Brain pericyte (primary cell): ENCODE measurements around the gene NPFFR1.
A peak's percentile ranks its signal among the peaks of the same experiment; 100 is the strongest.
"Not testable (repeated sequence)": the region's sequence is repeated elsewhere in the genome, so short reads cannot be mapped to it uniquely, and the experiment has no call there.

Source experiments
- DNase-seq: peaks from one replicate; pipeline ENCODE4 v3.0.0-alpha.2; 2012; ENCODE audit warnings: low read depth, low spot score

The NPFFR1 gene

DNA sequence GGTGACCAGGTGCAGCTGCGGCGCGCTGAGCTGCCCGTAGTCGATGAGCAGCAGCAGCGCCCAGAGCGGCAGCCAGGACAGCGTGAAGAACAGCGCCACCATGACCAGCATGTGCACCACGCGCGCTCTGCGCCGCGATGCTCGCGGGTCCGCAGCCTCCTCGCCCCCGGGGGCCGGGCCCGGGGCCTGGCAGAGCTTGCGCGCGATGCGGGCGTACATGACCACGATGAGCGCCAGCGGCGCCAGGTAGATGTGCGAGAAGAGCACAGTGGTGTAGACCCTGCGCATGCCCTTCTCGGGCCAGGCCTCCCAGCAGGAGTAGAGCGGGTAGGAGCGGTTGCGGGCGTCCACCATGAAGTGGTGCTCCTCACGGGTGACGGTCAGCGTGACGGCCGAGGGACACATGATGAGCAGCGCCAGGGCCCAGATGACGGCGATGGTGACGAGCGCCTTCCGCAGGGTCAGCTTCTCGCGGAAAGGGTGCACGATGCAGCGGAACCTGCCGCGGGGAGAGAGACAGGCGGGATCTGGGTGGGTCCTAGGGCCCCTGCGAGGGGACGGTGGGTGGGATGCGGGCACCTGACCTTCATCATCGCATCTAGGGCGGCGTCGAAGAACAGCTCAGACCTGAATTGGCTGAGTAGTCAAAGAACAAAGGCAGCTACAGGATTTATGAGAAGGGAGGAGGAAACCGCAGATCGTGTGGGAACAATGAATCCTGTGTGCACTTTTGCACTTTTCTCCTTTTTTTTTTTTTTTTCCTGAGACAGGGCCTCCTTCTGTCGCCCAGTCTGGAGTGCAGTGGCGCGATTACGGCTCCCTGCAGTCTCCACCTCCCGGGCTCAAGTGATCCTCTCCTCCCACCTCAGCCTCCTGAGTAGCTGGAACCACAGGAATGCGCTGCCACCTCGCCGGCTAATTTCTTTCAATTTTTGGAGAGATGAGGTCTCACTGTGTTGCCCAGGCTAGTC lies 28.2 kb downstream of the NPFFR1 start:
- no peak for DNase-seq

DNA sequence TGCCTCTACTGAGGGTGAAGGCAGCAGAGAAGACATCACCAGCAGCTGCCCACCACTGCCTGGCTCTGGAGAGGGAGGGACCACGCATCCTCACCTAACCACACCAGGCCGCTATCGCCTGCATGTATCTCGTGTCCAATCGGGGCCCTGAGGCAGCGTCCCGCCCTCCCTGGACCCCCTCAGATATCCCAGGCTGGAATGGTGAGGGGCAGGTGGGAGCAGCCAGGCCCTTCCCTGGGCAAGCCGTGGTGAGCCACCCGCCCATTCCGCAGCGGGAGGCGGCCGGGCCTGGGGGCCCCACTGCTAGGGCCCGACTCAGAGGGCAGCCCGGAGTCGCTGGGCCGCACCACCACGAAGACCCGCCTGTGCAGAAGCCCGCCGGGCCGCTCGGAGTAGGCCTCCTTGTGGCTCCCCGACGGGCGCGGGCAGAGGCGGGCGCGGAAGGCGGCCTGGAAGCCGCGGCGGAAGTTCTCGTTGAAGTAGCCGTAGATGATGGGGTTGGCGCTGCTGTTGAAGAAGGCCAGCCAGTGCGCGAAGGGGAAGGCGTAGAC lies 29.0 kb downstream of the NPFFR1 start:
- DNase-seq: no peak

GRCh38 chr10:70253878-70254765 lies 29.7 kb downstream of the NPFFR1 start:
- no peak for DNase-seq

DNA sequence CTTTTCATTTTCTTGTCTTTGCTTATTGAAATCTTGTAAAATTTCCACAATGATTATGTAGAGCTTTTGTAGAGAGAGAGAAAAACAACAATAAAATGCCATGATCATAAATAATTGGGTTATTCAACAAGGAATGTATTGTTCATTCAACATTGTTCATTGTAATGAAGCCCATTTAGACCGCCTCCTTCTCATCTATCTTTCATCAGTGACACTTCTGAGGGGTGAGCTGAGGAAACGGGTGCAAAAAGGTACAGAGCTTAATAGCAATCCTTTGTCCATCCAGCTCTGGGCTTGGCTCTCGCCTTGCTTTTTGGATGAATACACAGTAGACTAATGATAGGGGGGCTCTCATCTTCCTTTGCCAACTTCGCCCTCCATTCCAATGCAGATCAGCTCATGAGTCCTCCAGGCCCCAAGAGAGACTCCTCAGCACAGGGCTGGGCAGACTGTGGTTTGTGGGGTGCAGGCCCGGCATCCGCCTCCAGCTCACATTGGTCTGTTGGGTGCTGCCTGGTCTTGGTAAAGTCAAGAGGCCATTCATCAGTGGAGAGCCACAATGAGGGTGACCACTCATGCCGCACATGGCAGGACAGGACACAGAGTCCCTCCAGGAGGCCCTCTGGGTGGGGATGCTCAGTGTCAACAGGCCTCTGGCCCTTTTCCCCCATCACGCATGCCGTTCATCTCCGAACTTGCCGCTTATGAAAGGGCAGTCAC lies 32.7 kb downstream of the NPFFR1 start:
- DNase-seq: no peak

GRCh38 chr10:70247360-70247759 lies 36.4 kb downstream of the NPFFR1 start:
- no peak for DNase-seq

DNA sequence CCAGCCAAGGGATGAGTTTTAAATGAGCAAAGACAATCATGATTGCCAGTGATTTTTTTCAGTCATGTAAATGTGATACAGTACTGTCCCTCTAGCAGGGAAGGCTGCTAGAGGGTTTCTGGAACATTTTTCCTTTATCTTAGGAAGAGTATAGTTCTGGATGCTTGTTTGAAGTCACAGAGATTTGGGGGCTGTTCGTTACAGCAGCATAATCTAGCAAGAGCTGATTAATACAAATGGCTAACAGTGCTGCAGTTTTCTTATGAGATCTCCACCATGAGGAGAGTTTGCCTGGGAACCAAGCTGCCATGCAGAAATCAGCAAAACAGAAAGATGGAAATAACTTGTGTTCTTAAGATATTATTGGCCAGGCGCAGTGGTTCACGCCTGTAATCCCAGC lies 42.7 kb downstream of the NPFFR1 start:
- DNase-seq: no peak

DNA sequence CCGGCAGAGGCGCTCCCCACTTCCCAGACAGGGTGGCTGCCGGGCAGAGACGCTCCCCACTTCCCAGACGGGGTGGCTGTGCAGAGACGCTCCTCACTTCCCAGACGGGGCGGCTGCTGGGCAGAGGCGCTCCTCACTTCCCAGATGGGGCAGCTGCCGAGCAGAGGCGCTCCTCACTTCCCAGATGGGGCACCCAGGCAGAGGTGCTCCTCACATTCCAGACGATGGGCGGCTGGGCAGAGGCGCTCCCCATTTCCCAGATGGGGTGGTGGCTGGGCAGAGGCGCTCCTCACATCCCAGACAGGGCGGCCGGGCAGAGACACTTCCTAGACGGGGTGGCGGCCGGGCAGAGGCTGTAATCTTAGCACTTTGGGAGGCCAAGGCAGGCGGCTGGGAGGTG lies 43.8 kb downstream of the NPFFR1 start:
- not testable (repeated sequence) for DNase-seq

DNA sequence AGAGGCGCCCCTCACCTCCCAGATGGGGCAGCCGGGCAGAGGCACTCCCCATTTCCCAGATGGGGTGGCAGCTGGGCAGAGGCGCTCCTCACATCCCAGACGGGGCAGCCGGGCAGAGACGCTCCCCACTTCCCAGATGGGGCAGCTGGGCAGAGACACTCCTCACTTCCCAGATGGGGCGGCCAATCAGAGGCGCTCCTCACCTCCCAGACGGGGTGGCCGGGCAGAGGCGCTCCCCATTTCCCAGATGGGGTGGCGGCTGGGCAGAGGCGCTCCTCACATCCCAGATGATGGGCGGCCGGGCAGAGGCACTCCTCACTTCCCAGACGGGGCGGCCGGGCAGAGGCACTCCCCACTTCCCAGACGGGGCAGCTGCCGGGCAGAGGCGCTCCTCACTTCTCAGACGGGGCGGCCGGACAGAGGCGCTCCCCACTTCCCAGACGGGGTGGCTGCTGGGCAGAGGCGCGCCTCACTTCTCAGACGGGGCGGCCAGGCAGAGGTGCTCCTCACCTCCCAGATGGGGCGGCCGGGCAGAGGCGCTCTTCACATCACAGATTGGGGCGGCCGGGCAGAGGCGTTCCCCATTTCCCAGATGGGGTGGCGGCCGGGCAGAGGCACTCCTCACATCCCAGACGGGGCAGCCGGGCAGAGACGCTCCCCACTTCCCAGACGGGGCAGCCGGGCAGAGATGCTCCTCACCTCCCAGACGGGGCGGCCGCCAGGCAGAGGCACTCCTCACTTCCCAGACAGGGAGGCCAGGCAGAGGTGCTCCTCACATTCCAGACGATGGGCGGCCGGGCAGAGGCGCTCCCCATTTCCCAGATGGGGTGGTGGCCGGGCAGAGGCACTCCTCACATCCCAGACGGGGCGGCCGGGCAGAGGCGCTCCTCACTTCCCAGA lies 44.5 kb downstream of the NPFFR1 start:
- not testable (repeated sequence) for DNase-seq

DNA sequence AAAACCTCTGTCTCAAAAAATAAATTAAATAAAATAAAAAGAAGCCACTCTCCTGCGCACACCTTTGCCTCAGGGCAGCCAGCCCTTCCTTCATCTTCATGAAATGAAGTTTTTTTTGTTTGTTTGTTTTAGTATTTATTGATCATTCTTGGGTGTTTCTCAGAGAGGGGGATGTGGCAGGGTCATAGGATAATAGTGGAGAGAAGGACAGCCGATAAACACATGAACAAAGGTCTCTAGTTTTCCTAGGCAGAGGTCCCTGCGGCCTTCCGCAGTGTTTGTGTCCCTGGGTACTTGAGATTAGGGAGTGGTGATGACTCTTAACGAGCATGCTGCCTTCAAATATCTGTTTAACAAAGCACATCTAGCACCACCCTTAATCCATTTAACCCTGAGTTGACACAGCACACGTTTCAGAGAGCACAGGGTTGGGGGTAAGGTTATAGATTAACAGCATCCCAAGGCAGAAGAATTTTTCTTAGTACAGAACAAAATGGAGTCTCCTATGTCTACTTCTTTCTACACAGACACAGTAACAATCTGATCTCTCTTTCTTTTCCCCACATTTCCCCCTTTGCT lies 45.8 kb downstream of the NPFFR1 start:
- not testable (repeated sequence) for DNase-seq

GRCh38 chr10:70234668-70235447 lies 48.9 kb downstream of the NPFFR1 start:
- no peak for DNase-seq

- no peak for DNase-seq
Measured at GRCh38 chr10:70233939-70234300, 49.9 kb downstream of the NPFFR1 start.

DNA sequence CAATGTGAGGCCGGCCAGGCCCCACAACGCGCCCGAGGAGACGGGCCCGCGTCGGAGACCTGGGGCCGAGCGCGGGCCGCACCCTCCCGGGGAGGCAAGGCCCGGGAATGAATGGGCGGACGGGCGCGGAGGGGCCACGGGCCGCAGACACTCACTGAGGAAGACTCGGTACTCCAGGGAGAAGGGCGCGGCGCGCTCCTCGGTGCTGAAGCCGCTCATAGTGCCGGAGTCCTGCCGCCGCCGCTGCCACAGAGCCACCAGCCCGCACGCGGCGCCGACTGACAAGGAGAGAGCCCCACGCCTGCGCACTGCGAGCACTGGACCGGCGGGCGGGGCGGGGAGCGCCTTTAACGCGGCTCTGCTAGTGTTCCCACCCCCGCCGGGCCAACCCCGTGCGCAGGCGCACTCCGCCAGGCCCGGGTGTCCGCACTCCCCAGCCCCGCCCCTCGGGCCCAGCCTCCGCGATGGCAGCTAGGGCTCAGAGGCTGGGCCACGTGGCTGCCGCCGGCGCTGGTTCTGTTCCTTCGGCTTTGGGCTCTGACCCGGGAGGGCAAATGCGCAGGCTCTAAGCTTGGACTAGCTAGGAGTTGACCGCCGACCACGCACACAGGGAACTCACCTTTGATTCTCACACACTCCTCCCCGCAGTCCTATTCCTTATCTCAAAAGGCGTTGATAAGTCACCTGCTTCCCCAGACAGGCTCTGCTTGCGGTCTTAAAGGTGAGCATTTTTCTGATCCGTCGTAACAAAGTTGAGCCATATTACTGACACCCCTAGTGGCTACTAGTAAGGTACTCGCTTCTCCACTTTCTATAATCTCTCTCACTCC lies 50.5 kb downstream of the NPFFR1 start, which contains the start of gene PPA1:
TSS of gene PPA1 (minus strand) at position 321 of the 830 bp plus-strand sequence. CDS start at position 219, 102 bp downstream.
- DNase-seq: peak; percentile 68

DNA sequence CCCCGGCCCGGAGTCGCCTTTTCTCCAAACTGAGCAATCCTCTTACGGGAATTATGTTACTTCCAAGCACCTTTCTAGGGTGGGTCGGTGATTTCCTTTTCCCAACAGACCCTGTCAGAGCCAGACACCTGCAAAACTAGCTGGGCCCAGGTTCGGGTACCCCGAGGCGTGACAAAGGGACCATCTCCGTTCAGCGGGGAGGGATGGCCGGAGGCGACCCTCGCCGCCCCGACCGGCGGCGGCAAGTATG lies 51.0 kb downstream of the NPFFR1 start:
- no peak for DNase-seq

- DNase-seq: no peak
Measured at GRCh38 chr10:70232155-70232858, 51.5 kb downstream of the NPFFR1 start.

DNA sequence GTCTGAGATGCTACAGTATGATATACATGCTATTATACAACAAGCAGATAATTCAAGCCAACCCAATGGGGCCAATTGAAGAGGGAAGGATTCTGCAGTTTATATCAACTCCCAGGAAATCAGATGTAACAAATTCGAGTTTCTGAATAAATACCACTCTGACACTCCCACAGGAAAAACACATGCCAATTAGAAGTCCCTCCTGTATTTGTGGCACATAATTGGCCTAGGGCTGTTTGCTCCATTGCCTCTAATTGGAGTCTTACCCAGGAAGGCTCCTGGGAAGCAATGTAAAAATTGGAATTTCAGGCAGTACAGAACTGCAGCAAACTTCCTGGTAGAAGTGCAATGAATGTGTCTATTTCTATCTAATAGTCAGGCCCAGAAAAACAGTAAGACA lies 55.3 kb downstream of the NPFFR1 start:
- no peak for DNase-seq

DNA sequence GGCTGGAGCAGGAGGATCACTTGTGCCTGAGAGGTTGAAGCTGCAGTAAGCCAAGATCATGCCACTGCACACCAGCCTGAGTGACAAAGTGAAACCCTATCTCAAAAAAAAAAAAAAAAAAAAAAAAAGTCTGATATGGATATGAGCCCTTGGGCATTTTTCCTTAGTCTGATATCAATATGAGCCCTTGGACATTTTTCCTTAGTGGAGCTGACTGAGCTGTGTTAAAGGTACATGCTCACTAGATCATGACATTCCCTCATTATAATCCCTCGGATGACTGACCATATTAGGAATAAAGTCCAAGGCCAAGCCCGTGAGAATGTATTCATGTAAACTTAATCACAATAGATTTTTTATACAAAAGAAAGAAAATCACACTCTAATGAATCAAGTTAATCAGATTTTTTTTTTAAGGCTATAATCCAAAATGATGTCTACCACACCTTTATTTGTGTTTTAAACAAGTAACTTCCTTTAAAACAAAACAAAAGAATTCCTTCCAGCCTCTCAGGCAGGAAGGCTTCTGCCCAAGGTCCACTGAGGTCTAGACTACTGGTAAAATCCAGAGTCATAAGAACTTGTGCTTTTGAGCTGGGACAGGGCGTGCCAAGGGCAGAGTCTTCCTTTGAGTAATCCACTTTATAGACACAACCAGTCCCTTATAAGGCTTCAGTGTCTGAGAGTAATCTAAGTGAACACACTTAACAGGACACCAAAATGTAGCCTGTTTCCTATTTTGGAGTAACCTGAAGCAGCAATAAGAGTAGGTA lies 56.1 kb downstream of the NPFFR1 start:
- no peak for DNase-seq

GRCh38 chr10:70223728-70224127 lies 60.1 kb downstream of the NPFFR1 start:
- DNase-seq: no peak
